MM.1S (cell line): Measurements from ENCODE around the gene FAM222B.

Experiments
- CTCF ChIP-seq: fragments of 300-600 bp; sonication (generic); IDR thresholded peaks from 2 replicates; pipeline ENCODE4 v1.5.1; 2016; ENCODE audit warnings: antibody characterized with exemption, low read length, mixed read lengths
- EZH2 ChIP-seq: fragments of 300-600 bp; sonication (generic); optimal IDR thresholded peaks from 2 replicates; pipeline ENCODE3; 2017; ENCODE audit warnings: low read depth, mild to moderate bottlenecking, antibody characterized with exemption, low read length, mixed read lengths

GRCh38 chr17:28855336-28855679, 12.7 kb upstream of the FAM222B start:
- no peak for TF ChIP-seq CTCF
- TF ChIP-seq EZH2 = no peak
